Epithelial cell of prostate (primary cell): ENCODE results near the gene SFN.
"Not testable (repeated sequence)": the region's sequence is repeated elsewhere in the genome, so short reads cannot be mapped to it uniquely, and the experiment has no call there.

Source experiments
- DNase-seq: peaks from one replicate; pipeline ENCODE4 v3.0.0-alpha.2; 2011; ENCODE audit warnings: low read depth, low spot score
- H3K27ac ChIP-seq: fragments of 450-650 bp; 2 replicates; pipeline ENCODE4 v1.5.1; 2017; ENCODE audit warnings: mild to moderate bottlenecking

SFN gene

DNA sequence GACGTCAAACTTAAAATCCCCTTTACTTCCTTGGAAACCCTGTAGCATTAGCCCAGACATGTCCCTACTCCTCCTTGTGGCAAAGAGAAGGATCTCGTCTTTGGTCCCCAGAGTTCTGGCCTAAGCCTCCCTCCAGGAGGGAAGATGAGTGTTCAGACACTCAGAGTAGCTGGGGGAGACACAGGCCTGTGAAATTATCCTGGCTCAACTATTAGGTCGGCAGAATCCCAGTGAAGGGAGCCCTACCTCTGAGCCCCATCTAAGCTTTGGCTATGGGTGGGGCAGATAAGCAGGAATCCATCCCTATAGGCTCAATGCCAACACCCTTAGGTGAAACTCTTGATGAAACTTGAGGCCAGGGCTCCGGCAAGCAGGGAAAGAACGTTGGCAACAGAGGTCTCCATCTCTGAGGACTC is 1.7 kb upstream of the SFN start:
- peak overlapping the region; percentile 99 for H3K27ac ChIP-seq
- DNase-seq: no peak

DNA sequence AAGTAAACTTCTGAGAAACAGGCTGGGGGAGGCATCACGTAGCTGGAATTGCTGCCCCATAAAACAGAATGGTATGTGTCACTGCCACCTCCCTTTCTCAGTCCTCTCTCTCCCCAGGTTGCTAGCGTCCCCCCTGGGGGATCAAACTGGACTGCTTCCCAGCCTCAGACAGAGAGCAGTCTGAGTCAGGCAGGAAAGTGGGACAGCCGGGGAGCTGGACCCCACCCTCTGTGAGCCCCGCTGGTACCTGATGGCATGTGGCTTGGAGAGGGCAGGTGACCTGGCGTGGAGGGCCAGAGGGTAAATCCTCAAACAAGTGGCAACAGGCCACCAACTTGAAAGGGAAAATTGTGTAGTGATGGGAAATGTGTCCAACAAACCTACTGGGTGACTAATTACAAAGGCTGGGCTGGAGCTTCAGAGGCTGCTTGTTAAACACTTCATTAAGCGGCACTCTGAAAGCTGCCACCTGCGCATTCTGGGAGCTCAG is 1.0 kb upstream of the SFN start:
- H3K27ac ChIP-seq: peak overlapping the region; percentile 99
- DNase-seq: no peak

DNA sequence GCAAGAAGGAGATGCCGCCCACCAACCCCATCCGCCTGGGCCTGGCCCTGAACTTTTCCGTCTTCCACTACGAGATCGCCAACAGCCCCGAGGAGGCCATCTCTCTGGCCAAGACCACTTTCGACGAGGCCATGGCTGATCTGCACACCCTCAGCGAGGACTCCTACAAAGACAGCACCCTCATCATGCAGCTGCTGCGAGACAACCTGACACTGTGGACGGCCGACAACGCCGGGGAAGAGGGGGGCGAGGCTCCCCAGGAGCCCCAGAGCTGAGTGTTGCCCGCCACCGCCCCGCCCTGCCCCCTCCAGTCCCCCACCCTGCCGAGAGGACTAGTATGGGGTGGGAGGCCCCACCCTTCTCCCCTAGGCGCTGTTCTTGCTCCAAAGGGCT is 732 bp downstream of the SFN start:
- peak overlapping the region; percentile 99 for H3K27ac ChIP-seq
- no peak for DNase-seq

DNA sequence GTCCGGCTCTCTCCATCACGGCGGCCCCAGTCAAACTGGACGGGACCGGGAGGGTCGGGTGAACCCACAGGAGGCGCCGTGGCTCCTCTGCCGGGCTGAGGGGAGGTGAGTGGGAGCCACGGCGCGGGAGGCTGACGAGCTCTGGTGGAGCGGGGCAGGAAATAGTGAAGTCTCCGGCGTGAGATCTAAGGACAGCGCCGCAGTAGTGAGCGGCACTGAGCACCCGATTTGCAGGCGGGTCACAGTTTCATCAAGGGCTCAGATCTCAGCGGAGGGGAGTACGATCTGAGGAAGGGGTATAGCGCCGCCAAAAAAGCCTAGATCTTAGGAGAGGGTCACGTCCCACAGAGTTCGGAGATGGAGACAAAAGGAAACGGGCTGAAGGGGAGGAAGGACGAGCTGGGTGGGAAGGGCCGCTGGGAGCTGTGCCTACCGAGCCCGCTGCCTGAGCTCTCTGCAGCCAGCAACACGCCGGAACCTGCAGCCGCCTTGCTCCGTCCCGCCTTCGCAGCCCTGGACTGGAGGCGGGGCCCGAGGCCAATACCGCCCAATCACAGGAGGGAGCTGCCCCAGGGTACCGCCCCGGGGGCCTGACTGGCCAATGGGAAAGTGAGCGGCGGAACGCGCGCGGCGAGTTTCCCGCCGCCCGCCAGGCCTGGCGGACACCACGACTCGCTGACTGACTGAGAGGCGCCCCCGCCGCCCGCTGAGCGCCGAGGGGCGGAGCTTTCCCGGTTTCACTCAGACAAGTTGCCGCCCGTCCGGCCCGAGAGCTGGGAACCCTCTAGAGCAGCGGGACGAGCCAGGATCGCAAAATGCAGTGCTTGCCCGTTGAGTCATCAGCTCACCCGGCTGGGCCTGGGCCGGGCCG is 1.9 kb downstream of the SFN start:
- H3K27ac ChIP-seq: peak overlapping the region; percentile 99
- DNase-seq: peak; percentile 93

DNA sequence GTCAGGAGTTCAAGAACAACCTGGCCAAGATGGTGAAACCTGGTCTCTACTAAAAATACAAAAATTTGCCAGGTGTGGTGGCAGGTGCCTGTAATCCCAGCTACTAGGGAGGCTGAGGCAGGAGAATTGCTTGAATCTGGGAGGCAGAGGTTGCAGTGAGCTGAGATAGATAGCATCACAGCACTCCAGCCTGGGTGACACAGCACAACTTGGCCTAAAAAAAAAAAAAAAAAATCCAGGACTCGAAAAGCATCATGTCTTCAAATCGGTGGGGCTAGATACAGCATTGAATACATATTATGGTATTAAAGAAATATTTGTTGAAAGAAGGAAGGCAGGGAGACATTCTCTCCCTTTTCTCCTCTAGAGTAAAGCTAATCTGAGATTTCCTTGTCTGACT is 10.1 kb downstream of the SFN start:
- H3K27ac ChIP-seq: peak overlapping the region; percentile 50
- not testable (repeated sequence) for DNase-seq

DNA sequence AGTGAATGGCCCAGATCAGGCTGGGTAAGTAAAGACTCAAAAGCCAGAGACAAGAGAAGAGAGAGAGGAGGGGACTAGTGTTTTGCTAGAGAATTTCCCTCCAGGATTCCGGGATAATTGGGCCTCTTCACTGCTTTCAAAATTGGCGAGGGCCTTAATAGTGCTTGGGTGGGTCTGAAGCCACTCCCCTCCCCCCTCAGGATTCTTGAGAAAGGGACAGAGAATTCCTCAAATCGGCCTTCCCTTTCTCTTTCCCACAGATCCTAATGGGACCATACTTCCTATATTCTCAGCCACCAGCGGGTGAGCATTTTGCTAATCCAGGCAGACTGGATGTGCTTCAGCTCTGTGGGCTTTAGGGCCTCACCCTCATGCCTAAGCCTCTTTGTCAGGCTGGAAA is 11.9 kb downstream of the SFN start:
- no peak for DNase-seq
- no peak overlapping the region for H3K27ac ChIP-seq

DNA sequence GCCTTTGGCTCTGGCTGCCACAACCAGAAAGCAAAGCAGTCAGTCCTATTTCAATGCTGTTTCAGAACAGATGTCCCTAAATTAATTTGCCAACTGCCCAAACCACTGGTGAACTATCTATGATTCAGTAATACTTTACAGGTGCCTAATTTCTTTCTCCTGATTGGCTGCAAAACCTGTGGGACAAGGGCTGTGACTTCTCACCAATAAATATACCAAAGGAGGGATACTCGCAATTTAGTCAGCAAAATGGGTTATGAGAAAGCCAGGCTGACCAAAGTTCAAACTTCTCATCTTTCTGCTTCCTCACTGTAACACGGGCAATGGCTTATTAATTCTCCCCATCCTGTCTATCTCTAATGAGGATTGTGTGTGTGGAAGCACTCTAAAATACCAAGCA is 14.4 kb downstream of the SFN start:
- DNase-seq: no peak

DNA sequence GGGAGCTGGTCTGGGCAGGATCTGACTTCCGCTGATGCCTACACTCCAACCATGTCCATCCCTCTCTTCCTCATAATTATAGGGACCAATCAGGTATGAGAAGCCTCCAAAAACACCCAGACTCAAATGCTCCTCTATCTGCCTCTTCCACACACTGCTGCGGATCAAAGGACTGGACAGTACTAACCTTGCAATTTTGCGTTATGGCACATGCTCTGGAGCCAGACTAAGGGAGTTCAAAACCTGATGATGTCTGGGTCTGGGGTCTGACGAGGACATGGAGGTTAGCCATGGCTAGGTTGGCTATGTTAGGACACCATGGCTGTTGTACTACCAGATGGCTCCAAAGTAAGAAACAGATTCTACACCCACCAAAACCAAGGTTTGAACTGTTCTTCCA is 16.8 kb downstream of the SFN start:
- no peak for DNase-seq
- no peak overlapping the region for H3K27ac ChIP-seq

More for the DNA sequence above, 14.4 kb downstream of the SFN start:
- H3K27ac ChIP-seq: peak overlapping the region; percentile 34

DNA sequence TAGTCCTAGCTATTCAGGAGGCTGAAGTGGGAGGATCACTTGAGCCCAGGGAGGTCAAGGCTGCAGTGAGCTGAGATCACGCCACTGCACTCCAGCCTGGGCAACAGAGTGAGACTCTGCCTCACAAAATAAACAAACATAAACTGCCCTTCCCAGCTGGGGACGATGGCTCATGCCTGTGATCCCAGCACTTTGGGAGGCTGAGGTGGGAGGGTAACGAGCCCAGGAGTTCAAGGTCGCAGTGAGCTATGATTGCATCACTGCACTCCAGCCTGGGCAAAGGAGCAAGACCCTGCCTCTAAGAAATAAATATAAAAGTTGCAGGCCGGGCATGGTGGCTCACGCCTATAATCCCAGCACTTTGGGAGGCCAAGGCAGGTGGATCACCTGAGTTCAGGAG is 18.7 kb downstream of the SFN start:
- not testable (repeated sequence) for H3K27ac ChIP-seq, DNase-seq

DNA sequence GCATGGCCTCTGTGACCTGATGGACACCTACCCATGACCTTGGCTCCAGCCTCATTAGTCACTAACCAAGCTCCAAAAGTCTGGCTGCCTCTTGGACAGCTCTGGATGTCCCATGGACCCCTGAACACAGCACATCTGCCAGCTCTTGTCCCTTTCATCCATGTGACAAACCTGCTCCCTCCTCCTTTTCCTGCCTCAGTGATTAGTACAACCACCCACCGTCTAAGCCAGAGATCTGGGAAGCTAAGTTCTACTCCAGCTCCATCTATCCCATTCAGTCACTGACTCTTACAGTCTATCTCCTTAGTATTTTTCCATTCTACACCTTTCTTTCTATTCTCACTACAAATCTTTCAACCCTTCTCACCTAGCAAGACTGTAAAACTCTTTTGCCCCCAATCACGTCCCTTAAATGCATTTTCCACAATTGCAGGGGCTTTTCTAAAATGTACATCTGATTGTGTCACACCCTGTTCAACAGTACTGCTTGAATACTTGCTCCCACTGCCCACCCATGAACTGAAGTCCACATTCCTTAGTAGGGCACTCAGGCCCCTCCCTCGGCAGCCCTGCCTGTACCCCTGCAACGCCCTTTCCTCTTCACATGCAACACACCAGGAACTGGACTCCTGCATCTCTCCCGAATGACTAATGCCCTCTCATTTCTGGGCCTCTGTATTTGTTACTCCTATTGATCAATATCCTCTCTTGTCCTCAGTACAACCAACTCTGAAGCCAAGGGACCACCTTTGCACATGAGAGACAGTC is 19.9 kb downstream of the SFN start:
- no peak overlapping the region for H3K27ac ChIP-seq
- DNase-seq: no peak

DNA sequence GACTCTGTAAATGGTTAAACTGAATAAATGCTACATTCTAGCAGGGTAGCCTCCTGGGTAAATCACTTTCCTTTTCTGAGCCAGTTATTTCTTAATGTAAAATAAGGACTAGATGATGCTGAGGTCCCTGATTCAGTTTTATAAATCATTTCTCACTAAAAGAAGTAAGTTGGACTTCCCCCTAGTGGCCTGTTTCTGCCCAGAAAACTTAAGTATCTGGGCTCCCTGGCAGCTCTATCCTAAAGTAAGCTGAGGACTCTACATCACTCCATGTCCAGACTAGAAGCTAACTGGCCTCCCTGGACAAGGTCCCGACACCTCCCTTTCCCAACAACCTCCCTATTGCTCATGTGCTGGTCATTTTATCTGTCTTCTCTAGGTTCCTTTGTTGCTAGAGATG is 24.2 kb downstream of the SFN start:
- DNase-seq: no peak
- no peak overlapping the region for H3K27ac ChIP-seq

DNA sequence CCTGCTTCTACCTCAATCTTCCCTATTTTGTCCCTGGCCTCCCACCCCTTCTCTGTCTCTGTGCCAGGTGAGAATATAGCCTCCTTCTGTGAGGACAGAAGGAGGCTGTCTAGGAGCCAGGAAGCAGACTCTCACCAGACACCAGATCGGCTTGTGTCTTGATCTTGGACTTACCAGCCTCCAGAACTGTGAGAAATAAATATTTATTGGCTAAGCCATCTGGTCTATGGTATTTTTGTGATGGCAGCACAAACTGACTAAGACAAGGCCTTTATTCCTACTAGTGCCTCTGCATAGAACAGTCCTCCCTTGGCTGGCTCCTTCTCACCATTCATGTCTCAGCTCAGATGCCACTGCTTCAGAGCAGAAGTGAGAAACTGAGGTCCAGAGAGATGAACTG is 25.3 kb downstream of the SFN start:
- H3K27ac ChIP-seq: no peak overlapping the region
- DNase-seq: no peak

DNA sequence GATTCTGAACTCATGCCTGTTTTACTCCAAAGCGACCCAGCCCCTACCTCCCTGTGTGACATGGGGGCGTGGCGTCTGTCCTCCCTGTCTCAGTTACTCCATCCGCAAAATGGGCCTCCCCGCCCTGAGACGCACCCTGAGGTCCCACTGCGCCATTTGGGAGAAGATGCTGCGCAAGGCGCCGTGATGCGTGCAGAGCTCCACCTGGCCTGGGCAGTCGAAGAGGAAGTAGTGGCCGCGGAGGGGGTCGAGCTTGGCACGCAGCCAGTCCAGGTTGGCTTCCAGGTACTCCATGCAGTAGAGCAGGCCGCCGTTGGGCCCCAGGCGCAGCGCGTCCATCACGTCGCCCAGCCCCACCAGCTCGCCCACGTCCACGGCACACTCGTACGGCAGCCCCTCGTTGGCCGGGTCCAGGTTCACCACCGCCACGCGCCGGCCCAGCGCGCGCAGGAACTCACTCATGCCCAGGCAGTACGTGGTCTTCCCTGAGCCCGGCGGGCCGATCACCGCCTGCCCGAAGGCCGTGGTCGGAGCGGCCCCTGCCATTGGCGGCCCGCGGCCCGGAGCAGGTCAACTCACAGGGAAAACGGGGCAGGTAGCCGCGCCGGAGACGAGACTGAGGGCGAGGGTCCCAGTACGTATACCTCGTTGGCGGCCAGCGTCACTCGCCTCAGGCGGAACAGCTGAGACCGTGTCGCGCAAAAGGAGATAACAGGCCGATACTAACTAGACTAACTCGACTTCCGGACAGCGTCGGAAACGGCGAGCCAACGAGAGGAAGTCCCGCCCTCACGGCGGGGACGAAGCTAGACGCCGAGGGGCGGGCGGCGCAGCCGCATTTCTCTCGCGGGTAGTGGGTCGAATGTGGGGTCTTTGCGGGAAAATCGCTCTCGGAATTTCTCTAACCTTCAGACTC is 26.9 kb downstream of the SFN start, which contains the start of gene GPN2:
GPN2 (minus strand) TSS at position 733 of the 916 bp plus-strand sequence; CDS start at position 546, 187 bp downstream.
- H3K27ac ChIP-seq: peak within 1 kb of the TSS; percentile 87
- DNase-seq: no peak

DNA sequence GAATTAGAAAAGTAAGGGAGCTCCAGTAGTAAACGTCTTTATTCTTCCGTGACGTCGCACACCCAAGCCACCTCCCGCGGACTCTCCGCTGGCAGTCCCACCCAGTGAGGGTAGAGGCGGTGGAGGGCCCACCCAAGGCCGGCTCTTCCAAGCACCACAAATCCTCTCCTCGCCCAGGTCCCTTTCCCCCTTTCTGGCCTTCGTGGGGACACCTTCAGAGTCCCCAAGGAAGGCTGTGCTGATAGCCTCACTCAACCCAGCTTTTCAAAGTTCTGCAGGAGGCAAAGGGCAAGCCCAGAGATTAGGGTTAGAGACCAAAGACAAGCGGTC is 27.5 kb downstream of the SFN start:
- peak overlapping the region; percentile 87 for H3K27ac ChIP-seq
- DNase-seq: no peak

DNA sequence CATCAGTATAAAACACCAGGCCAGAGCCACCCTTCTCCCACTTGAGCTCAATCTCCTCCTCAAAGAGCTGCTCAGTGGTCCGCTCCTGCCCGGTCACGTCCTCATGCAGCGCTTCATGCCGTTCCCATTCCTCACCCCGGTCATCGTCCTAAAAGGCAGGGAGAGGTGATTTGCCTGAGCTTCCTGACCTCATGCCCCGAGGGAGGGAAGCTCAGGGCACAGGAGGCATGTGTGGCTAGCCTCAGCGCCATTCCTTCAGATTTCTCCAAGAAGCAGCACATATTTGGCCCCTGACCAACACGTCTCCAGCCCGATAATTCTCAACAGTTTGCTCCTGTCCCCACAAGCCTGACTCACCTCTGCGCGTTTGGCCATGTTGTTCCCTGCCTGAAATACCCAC is 31.3 kb downstream of the SFN start:
- H3K27ac ChIP-seq: peak overlapping the region; percentile 81
- no peak for DNase-seq

DNA sequence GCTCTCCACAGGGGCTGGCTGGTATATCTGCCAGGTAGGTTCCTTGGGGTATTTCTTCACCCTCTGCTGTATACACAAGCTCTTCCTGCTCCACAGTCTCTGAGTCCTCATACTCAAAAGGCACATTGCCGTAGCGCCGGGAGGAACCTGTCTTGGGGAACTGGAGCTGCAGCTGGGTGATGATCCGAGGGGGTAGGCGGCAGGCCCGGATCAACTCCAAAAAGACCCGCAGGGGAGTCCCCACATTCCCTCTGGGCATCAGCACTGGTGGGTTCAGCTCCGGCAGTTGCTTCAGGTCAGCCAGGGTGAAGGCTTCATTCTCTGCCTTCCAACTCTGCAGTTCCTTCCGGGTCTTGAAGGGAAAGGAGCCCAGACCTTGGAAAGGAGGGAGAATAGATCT is 34.4 kb downstream of the SFN start:
- H3K27ac ChIP-seq: no peak overlapping the region
- DNase-seq: no peak

DNA sequence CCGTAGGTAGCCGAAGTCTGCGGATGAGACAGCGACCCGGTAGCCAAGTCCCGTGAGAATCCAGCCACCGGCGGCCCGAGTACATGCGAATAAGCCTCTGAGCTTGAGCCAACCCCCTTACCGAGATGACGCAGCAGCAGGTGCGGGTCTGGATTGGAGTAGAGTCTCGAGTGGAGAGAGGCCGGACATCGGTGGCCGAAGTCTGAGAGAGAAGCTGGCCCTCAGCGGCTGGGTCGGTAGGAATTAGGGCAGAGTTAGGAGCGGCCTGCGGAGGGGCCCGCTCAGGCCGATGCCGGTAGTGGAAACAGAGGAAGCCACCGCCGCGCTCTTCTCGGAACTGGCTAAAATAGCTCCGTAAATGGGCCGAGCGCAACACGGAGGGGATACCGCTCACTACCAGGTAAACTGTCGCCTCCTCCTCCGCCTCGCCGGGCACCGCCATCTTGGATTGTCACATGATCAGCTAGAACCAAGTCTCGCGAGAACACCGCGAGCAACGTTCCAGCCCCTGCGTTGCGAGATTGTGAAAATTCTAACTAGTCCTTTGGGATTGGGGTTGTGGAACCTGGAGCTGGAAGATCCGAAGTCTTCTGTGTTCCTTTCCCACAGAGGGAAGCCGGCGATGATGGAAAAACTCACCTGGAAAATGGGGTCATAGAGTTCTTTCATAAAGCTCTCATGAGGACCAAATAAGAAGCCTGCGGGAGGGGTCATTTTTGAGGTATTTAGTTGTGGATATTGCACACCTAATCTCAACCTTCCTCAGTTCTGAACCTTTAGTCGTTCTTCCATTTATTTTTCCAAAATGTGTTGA is 37.3 kb downstream of the SFN start, which contains the start of gene GPATCH3:
GPATCH3 (minus strand) TSS at position 467 of the 814 bp plus-strand sequence; CDS start at position 442, 25 bp downstream.
- H3K27ac ChIP-seq: peak within 1 kb of the TSS; percentile 85
- DNase-seq: peak; percentile 78

DNA sequence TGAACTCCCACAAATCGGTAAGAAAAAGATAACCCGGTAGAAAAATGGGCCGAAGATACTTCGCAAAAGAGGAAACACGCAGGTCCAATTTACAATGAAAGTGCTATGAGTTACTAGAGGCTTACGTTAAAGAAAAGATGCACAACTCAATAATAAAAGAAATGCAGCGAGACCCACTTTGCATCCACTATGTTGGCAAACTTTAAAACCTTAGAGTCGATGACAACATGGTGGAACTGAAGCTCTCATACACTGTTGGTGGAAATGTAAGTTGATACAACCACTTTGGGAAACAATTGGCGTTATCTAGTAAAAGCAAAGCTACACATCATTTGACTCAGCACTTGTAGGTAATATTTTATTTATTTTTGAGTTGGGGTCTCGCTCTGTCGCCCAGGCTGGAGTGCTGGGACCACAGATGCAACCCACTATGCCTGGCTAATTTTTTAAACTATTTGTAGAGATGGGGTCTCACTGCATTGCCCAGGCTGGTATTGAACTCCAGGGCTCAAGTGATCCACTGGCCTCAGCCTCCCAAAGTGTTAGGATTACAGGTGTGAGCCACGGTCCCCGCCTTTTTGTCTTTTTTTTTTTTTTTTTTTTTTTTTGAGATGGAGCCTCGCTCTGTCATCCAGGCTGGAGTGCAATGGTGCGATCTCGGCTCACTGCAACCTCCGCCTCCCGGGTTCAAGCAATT is 38.0 kb downstream of the SFN start:
- peak overlapping the region; percentile 85 for H3K27ac ChIP-seq
- no peak for DNase-seq
